Activated naive CD8-positive, alpha-beta T cell treated with anti-CD3 and anti-CD28 coated beads, Interleukin-2, amount 10 ng/mL, durations not matched to agents 7 days and 5 days (primary cell): Measurements from ENCODE around the gene PHLDB2. TPM values are rescaled to one million over a fixed set of nuclear protein-coding genes. Genes with fewer than 3 reads are reported as not detected.
A peak's percentile ranks its signal among the peaks of the same experiment; 100 is the strongest.

Experiments
- ATAC-seq: fragments of 150-1000 bp; cut with Tn5 transposase; one replicate; pipeline ENCODE4 v1.10.0; 2021; ENCODE audit warnings: low read depth, moderate library complexity
- POLR2A ChIA-PET: fragments of 350-600 bp; sonication (Branson Sonifier 250); formaldehyde crosslinking; loops from one replicate; lab custom pipeline; 2021; ENCODE audit warnings: antibody characterized with exemption; lab: Charles Lee
- DNase-seq: peaks from one replicate; pipeline ENCODE4 v3.0.0; 2021
- H3K27ac Mint-ChIP-seq: one replicate; pipeline ENCODE4 v1.8.0; 2022; ENCODE audit warnings: mild to moderate bottlenecking, mixed read lengths
- H3K27me3 Mint-ChIP-seq: one replicate; pipeline ENCODE4 v1.8.0; 2022; ENCODE audit warnings: mild to moderate bottlenecking, moderate library complexity, mixed read lengths
- H3K36me3 Mint-ChIP-seq: one replicate; pipeline ENCODE4 v1.8.0; 2021; ENCODE audit warnings: mild to moderate bottlenecking, mixed read lengths
- H3K4me1 Mint-ChIP-seq: one replicate; pipeline ENCODE4 v1.8.0; 2021; ENCODE audit warnings: mixed read lengths
- H3K4me3 Mint-ChIP-seq: one replicate; pipeline ENCODE4 v1.8.0; 2022; ENCODE audit warnings: mild to moderate bottlenecking, moderate library complexity, mixed read lengths
- H3K9me3 Mint-ChIP-seq: one replicate; pipeline ENCODE4 v1.8.0; 2021; ENCODE audit warnings: mixed read lengths
- total RNA-seq, 2 experiments: library from RNA; stranded (reverse); gene quantifications; one replicate each; pipeline ENCODE4 v1.2.3, GENCODE V29; 2021

PHLDB2 gene
- total RNA-seq, 2 experiments from 2014 or later, result 5.1 TPM

GRCh38 chr3:111857474-111857873, 1.6 kb upstream of the PHLDB2 start:
- Mint-ChIP-seq H3K4me3 (no peak overlapping the region), H3K27ac (no peak overlapping the region), H3K27me3 (peaks cover 23% of the 10 kb centered on the region), H3K9me3 (no peaks in the 10 kb centered on the region), H3K36me3 (no peaks in the 10 kb centered on the region), H3K4me1 (peaks cover 13% of the 10 kb centered on the region)
- DNase-seq (no peak), ATAC-seq (no peak)
- POLR2A ChIA-PET, result no interaction called here

GRCh38 chr3:111858642-111859041, 423 bp upstream of the PHLDB2 start:
- H3K36me3 Mint-ChIP-seq, result no peaks in the 10 kb centered on the region
- H3K4me3 Mint-ChIP-seq, result peak overlapping the region; percentile 96
- H3K4me1 Mint-ChIP-seq, result peaks cover 11% of the 10 kb centered on the region
- peaks cover 28% of the 10 kb centered on the region for H3K27me3 Mint-ChIP-seq
- DNase-seq (no peak), ATAC-seq (no peak)
- H3K9me3 Mint-ChIP-seq, result no peaks in the 10 kb centered on the region
- no peak overlapping the region for H3K27ac Mint-ChIP-seq
- POLR2A ChIA-PET, result interaction anchor here (0.8 kb wide), 1 partner anchor 143 kb away, joined by 3 read pairs; no protein-coding TSS in a partner anchor

- peaks cover 35% of the 10 kb centered on the region for H3K27me3 Mint-ChIP-seq
- DNase-seq (peak; percentile 59), ATAC-seq (peak; percentile 72)
- peak overlapping the region; percentile 83 for H3K27ac Mint-ChIP-seq
- H3K4me3 Mint-ChIP-seq, result peak overlapping the region; percentile 96
- H3K4me1 Mint-ChIP-seq, result peaks cover 11% of the 10 kb centered on the region
- H3K36me3 Mint-ChIP-seq, result no peaks in the 10 kb centered on the region
- POLR2A ChIA-PET, result interaction anchor here (0.5 to 1.4 kb wide), 5 partner anchors 119 to 244 kb away, joined by 3 to 7 read pairs (median 3); partner anchors contain the start of gene ABHD10
- no peaks in the 10 kb centered on the region for H3K9me3 Mint-ChIP-seq
Measured at GRCh38 chr3:111859974-111860859, 1.2 kb downstream of the PHLDB2 start.

- Mint-ChIP-seq H3K27ac (no peak overlapping the region), H3K36me3 (no peaks in the 10 kb centered on the region), H3K4me1 (peaks cover 11% of the 10 kb centered on the region), H3K9me3 (no peaks in the 10 kb centered on the region), H3K4me3 (peak overlapping the region; percentile 96), H3K27me3 (peaks cover 38% of the 10 kb centered on the region)
- POLR2A ChIA-PET, result no interaction called here
- no peak for DNase-seq
- ATAC-seq, result no peak
Measured at GRCh38 chr3:111861391-111861790, 2.3 kb downstream of the PHLDB2 start.

GRCh38 chr3:111862415-111862814, 3.4 kb downstream of the PHLDB2 start:
- POLR2A ChIA-PET, result no interaction called here
- Mint-ChIP-seq H3K36me3 (no peaks in the 10 kb centered on the region), H3K4me1 (peaks cover 11% of the 10 kb centered on the region), H3K4me3 (no peak overlapping the region), H3K9me3 (no peaks in the 10 kb centered on the region), H3K27me3 (peaks cover 35% of the 10 kb centered on the region), H3K27ac (no peak overlapping the region)
- no peak for DNase-seq
- no peak for ATAC-seq

- POLR2A ChIA-PET, result no interaction called here
- Mint-ChIP-seq H3K9me3 (no peaks in the 10 kb centered on the region), H3K27me3 (peaks cover 31% of the 10 kb centered on the region)
Measured at GRCh38 chr3:111862974-111863373, 3.9 kb downstream of the PHLDB2 start.

GRCh38 chr3:111863942-111864694, 5.1 kb downstream of the PHLDB2 start:
- peaks cover 25% of the 10 kb centered on the region for H3K27me3 Mint-ChIP-seq
- POLR2A ChIA-PET, result no interaction called here

More at GRCh38 chr3:111862974-111863373, 3.9 kb downstream of the PHLDB2 start:
- H3K27ac Mint-ChIP-seq, result no peak overlapping the region
- DNase-seq, result no peak
- ATAC-seq, result no peak
- no peaks in the 10 kb centered on the region for H3K36me3 Mint-ChIP-seq
- peaks cover 11% of the 10 kb centered on the region for H3K4me1 Mint-ChIP-seq
- H3K4me3 Mint-ChIP-seq, result no peak overlapping the region

GRCh38 chr3:111864821-111865656, 6.0 kb downstream of the PHLDB2 start:
- Mint-ChIP-seq H3K4me3 (no peak overlapping the region), H3K9me3 (no peaks in the 10 kb centered on the region), H3K36me3 (no peaks in the 10 kb centered on the region), H3K27ac (no peak overlapping the region), H3K27me3 (peaks cover 24% of the 10 kb centered on the region), H3K4me1 (peaks cover 9% of the 10 kb centered on the region)
- POLR2A ChIA-PET, result no interaction called here
- DNase-seq (no peak), ATAC-seq (no peak)

More at GRCh38 chr3:111863942-111864694, 5.1 kb downstream of the PHLDB2 start:
- ATAC-seq (no peak), DNase-seq (no peak)
- Mint-ChIP-seq H3K9me3 (no peaks in the 10 kb centered on the region), H3K27ac (no peak overlapping the region), H3K36me3 (no peaks in the 10 kb centered on the region), H3K4me3 (no peak overlapping the region), H3K4me1 (peaks cover 9% of the 10 kb centered on the region)

GRCh38 chr3:111867889-111868426, 8.9 kb downstream of the PHLDB2 start:
- Mint-ChIP-seq H3K4me3 (no peak overlapping the region), H3K27ac (no peak overlapping the region), H3K9me3 (no peaks in the 10 kb centered on the region), H3K4me1 (peaks cover 2% of the 10 kb centered on the region), H3K36me3 (no peaks in the 10 kb centered on the region), H3K27me3 (peaks cover 10% of the 10 kb centered on the region)
- POLR2A ChIA-PET, result no interaction called here
- no peak for DNase-seq
- ATAC-seq, result no peak

- POLR2A ChIA-PET, result no interaction called here
- H3K4me1 Mint-ChIP-seq, result peaks cover 2% of the 10 kb centered on the region
- DNase-seq, result no peak
Measured at GRCh38 chr3:111870620-111871019, 11.6 kb downstream of the PHLDB2 start.

GRCh38 chr3:111871809-111872623, 13.0 kb downstream of the PHLDB2 start:
- POLR2A ChIA-PET, result no interaction called here
- H3K36me3 Mint-ChIP-seq, result no peaks in the 10 kb centered on the region

More at GRCh38 chr3:111870620-111871019, 11.6 kb downstream of the PHLDB2 start:
- Mint-ChIP-seq H3K27me3 (peaks cover 8% of the 10 kb centered on the region), H3K27ac (no peak overlapping the region), H3K4me3 (no peak overlapping the region), H3K36me3 (no peaks in the 10 kb centered on the region), H3K9me3 (no peaks in the 10 kb centered on the region)
- no peak for ATAC-seq

GRCh38 chr3:111872979-111873378, 13.9 kb downstream of the PHLDB2 start:
- no peak for ATAC-seq
- no peak overlapping the region for H3K27ac Mint-ChIP-seq
- H3K4me1 Mint-ChIP-seq, result peaks cover 2% of the 10 kb centered on the region
- DNase-seq, result no peak
- no peaks in the 10 kb centered on the region for H3K36me3 Mint-ChIP-seq
- H3K4me3 Mint-ChIP-seq, result no peak overlapping the region
- H3K9me3 Mint-ChIP-seq, result no peaks in the 10 kb centered on the region
- POLR2A ChIA-PET, result no interaction called here
- H3K27me3 Mint-ChIP-seq, result peaks cover 4% of the 10 kb centered on the region

More at GRCh38 chr3:111871809-111872623, 13.0 kb downstream of the PHLDB2 start:
- H3K27me3 Mint-ChIP-seq, result peaks cover 4% of the 10 kb centered on the region
- H3K9me3 Mint-ChIP-seq, result no peaks in the 10 kb centered on the region
- ATAC-seq, result no peak
- DNase-seq, result no peak
- H3K4me3 Mint-ChIP-seq, result no peak overlapping the region
- H3K27ac Mint-ChIP-seq, result no peak overlapping the region
- peaks cover 2% of the 10 kb centered on the region for H3K4me1 Mint-ChIP-seq
